ENCODE results near the gene ABTB2. TPM values are rescaled to one million over a fixed set of nuclear protein-coding genes. Genes with fewer than 3 reads are reported as not detected.

Gene ABTB2
- total and polyA plus RNA-seq, 12 donors: 2.5 to 19.1 (median 14.2) TPM

- WGBS, 2 donors: 53 to 81% methylated on average over 2 of the region's 2 CpGs
- no peaks in the 10 kb centered on the region for H3K27me3 ChIP-seq
- H3K27ac ChIP-seq: no peak overlapping the region
- TF ChIP-seq CTCF (IDR thresholded peaks at IDR 0.05): no peak
- ATAC-seq: no peak
- H3K4me3 ChIP-seq: no peak overlapping the region
- H3K4me1 ChIP-seq: peaks cover 4 to 25% (median 13%) of the 10 kb centered on the region in 9 donors
- no peaks in the 10 kb centered on the region for H3K9me3 ChIP-seq
- H3K36me3 ChIP-seq: no peaks in the 10 kb centered on the region
- no peak for DNase-seq
- intact Hi-C loops (cut with DNase I): no loop called here
Observed at GRCh38 chr11:34298871-34299270, 58.9 kb downstream of the ABTB2 start.

- intact Hi-C loops (cut with DNase I): no loop called here
- ATAC-seq (no peak), DNase-seq (no peak)
- Histone ChIP-seq H3K4me1 (peaks cover 0 to 11% (median 0%) of the 10 kb centered on the region in 9 donors), H3K9me3 (no peaks in the 10 kb centered on the region), H3K27ac (no peak overlapping the region), H3K36me3 (no peaks in the 10 kb centered on the region), H3K27me3 (no peaks in the 10 kb centered on the region), H3K4me3 (no peak overlapping the region)
- no peak for TF ChIP-seq CTCF (IDR thresholded peaks at IDR 0.05)
- 81 to 94% methylated on average over 1 of the region's 1 CpG for WGBS, 2 donors
Observed at GRCh38 chr11:34296412-34296811, 61.4 kb downstream of the ABTB2 start.

- H3K27me3 ChIP-seq: no peaks in the 10 kb centered on the region
- intact Hi-C loops (cut with DNase I): no loop called here
- H3K36me3 ChIP-seq: no peaks in the 10 kb centered on the region
- H3K4me3 ChIP-seq: no peak overlapping the region
- ATAC-seq: no peak
- no peak for TF ChIP-seq CTCF (IDR thresholded peaks at IDR 0.05)
- DNase-seq: no peak
- H3K27ac ChIP-seq: no peak overlapping the region
- H3K9me3 ChIP-seq: no peaks in the 10 kb centered on the region
- peaks cover 0 to 16% (median 4%) of the 10 kb centered on the region in 9 donors for H3K4me1 ChIP-seq
- WGBS, 2 donors: 45 to 46% methylated on average over 2 of the region's 2 CpGs
Observed at GRCh38 chr11:34292546-34292945, 65.3 kb downstream of the ABTB2 start.

- WGBS, 2 donors: 86 to 87% methylated on average over 3 of the region's 3 CpGs
- Histone ChIP-seq H3K4me1 (peaks cover 0 to 16% (median 4%) of the 10 kb centered on the region in 9 donors), H3K4me3 (no peak overlapping the region), H3K9me3 (no peaks in the 10 kb centered on the region), H3K27ac (no peak overlapping the region), H3K36me3 (no peaks in the 10 kb centered on the region), H3K27me3 (no peaks in the 10 kb centered on the region)
- no peak for ATAC-seq
- TF ChIP-seq CTCF (IDR thresholded peaks at IDR 0.05): no peak
- intact Hi-C loops (cut with DNase I): no loop called here
- DNase-seq: no peak
Observed at GRCh38 chr11:34292111-34292510, 65.7 kb downstream of the ABTB2 start.
